GM19438 (cell line): ENCODE results near the gene POMC.
A peak's percentile ranks its signal among the peaks of the same experiment; 100 is the strongest.
"Not testable (repeated sequence)": the region's sequence is repeated elsewhere in the genome, so short reads cannot be mapped to it uniquely, and the experiment has no call there.

Source experiments
- ATAC-seq: cut with Tn5 transposase; IDR thresholded peaks from one replicate; pipeline ENCODE4 v1.9.1; 2021; ENCODE audit warnings: low read depth; ENCODE audit not compliant: unreplicated experiment

The POMC gene

GRCh38 chr2:25177211-25177611 lies 8.8 kb upstream of the POMC start:
- ATAC-seq: no peak

DNA sequence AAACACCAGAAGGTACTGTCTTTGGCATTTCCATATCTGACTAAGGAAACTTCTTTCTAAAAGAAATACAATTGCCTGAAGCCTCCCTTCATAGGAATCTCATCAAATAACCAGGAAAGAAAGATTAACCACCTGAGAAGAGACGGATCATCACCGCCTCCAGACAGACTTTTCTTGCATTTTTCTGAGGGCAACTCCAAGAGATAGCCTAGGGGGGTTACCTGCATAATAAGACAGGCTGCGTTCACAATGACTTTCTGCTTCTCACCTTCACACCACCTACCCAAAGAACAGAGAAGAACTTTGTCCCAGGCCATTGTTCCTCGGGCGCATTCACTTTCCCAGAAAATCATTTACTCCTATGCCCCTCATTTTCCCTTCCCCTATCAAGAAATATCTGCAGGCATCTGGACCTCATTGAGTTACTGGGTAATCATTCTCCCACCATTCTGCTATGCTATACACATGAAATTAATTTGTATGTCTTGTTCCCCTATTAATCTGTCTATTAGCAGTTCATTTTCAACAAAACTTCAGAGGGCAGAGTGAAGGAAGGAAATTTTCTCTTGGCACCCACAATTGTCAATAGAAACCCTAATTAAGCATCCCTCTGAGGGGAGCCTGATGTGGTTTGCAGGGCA lies 8.3 kb upstream of the POMC start:
- ATAC-seq: no peak

DNA sequence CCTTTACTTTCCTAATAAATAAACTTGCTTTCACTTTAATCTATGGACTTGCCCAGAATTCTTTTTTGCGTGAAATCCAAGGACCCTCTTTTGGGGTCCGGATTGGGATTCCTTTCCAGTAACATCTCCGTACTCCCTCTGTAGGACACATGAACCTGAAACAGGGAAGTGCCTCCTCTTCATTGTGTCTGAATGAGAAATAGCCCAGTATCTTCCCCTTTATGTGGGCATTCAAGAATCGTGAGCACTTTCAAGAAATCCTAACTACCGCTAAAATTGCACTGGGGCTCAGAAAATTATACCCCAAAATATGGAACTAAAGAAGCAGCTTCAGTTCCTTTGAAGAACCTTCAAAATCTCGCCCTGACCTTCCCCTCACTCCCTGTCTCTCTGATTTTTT lies 7.8 kb upstream of the POMC start:
- no peak for ATAC-seq

DNA sequence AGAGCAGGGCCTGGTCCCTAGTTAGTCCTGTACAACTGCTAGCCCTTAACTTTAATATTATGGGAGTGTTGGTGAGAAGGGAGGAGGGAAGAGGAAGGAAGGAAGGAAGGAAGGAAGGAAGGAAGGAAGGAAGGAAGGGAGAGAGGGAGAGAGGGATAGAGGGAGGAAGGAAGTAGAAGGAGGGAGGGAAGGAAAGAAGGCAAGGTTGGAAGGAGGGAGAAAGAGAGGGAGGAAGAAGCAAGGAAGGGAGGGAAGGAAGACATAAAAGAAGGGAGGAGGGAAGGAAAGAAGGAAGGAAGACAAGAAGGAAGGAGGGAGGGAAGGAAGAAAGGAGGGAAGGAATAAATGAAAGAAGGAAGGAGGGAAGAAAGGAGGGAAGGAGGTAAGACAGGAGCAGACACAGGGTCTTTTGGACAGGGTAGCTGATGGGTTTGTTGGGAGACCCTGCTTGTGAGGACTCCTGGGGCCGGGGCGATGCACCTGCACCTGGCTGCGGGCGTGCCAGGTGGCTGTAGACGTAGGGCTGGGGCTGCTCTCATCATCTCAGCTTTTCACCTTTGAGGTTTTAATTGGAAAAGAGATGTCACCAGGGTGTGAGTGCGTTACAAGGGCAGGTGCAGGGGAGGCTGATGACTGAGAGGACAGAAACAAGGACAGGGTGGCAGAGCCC lies 5.9 kb upstream of the POMC start:
- no peak for ATAC-seq

GRCh38 chr2:25173719-25174118 lies 5.3 kb upstream of the POMC start:
- ATAC-seq: no peak

DNA sequence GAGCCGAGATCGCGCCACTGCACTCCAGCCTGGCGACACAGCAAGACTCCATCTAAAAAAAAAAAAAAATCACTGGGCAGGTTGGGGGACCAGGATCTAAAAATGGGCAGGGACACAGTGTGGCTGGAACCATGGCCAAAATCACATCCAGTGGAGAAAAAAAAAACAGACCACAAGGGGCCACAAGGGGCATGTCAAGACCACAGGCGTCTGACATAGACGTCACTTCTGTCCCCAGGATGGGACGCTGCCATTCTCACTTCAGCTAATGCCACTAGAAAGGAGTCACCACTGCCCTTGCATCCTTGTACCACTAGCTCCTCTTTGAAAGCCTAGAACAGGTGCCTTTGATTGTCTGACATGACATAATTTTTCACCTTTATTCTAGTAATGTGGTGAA lies 2.5 kb upstream of the POMC start:
- no peak for ATAC-seq

- no peak for ATAC-seq
These were observed 692 bp upstream of the POMC start for GRCh38 chr2:25169073-25169470.

GRCh38 chr2:25165992-25166875 lies 2.1 kb downstream of the POMC start:
- peak; percentile 51 for ATAC-seq

- ATAC-seq: no peak
These were observed 3.8 kb downstream of the POMC start for GRCh38 chr2:25164561-25164960.

DNA sequence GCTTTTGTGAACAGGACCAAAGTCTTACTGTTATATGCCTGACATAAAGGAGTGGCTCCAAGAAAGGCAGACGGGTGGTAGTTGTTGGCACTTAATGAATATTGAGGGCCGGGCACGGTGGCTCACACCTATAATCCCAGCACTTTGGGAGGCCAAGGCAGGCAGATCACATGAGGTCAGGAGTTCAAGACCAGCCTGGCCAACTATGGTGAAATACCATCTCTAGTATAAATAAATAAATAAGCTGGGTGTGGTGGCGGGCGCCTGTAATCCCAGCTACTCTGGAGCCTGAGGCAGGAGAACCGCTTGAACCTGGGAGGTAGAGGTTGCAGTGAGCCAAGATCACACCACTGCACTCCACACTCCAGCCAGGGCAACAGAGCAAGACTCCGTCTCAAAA lies 6.3 kb downstream of the POMC start:
- ATAC-seq: not testable (repeated sequence)

DNA sequence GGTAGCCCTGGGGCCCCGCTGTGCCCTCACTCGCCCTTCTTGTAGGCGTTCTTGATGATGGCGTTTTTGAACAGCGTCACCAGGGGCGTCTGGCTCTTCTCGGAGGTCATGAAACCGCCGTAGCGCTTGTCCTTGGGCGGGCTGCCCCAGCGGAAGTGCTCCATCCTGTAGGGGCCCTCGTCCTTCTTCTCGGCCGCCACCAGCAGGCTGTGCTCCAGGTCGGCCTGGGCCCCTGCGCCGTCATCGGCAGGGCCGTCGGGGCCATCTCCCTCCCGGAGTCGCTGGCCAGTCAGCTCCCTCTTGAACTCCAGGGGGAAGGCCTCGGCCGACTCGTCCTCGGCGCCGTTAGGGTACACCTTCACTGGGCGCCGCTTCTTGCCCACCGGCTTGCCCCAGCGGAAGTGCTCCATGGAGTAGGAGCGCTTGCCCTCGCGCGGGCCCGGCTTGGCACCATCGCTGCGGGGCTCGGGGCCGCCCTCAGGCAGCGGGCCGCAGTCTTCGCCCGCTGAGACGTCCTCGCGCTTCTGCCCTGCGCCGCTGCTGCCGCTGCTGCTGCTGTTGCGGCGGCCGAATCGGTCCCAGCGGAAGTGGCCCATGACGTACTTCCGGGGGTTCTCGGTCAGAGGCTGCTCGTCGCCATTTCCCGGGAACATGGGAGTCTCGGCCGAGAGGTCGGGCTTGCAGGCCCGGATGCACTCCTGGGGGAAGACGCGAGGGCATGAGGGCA lies 7.2 kb downstream of the POMC start:
- ATAC-seq: no peak

DNA sequence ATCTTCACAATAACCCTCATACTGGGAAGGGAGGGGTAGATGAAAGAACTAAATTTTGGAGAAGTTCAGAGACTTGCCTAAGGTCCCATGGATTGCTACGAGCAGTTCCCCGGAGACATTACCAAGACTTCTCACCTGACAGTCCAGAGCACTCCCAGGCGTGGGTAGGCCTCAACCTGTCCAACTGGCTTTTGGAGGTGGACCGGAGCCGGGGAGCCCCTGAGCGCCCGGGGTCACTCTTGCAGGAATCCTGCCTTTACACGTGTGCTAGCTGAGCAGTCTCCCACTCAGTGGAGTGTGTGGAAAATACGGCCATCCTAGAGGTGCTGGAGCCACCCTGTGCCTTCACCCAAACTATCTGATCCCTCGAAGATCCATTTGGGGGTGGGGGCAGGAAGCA lies 8.0 kb downstream of the POMC start:
- ATAC-seq: no peak

GRCh38 chr2:25159949-25160348 lies 8.4 kb downstream of the POMC start:
- ATAC-seq: no peak

GRCh38 chr2:25158096-25158852 lies 10.1 kb downstream of the POMC start:
- ATAC-seq: no peak

GRCh38 chr2:25155401-25155800 lies 13.0 kb downstream of the POMC start:
- no peak for ATAC-seq

- no peak for ATAC-seq
These were observed 16.7 kb downstream of the POMC start for GRCh38 chr2:25151718-25152117.

GRCh38 chr2:25150993-25151392 lies 17.4 kb downstream of the POMC start:
- ATAC-seq: not testable (repeated sequence)

DNA sequence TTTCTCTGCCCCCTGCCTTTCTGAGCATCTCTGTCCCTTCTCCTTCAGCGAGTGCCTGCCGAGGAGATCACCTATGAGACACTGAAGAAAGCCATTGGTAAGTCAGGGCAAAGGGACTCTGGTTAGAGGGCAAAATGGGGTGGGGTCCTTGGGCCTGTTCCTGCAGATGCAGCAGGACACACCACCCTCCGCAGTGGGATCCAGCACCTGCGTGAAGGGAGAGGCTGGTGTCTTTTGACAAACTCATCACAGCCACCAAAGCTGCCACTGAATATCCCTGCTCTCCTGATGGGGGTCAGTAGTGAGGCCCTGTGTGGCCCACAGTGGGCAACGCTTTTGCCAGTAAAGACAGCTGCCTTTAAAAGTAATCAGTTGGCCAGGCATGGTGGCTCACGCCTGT lies 18.7 kb downstream of the POMC start:
- no peak for ATAC-seq

DNA sequence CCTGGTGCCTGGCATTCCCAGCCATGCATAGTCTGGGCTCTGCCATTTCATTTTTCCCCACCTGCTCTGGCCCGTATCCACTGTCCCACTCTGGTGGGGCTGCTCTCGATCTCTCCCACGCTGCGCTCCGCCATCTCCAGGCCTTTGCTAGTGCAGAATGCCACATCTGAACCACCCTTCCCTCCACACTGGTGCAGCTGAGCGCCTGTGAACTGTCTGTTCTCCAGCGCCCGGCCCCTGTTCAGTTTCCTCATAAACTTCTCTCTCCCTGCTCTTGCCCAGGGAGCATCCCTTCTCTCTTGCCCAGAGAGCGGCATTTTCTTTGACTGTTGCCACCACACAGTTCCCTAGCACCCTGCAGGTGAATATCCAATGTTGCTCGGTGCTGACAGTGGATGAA lies 21.5 kb downstream of the POMC start:
- no peak for ATAC-seq

- no peak for ATAC-seq
These were observed 22.6 kb downstream of the POMC start for GRCh38 chr2:25145803-25146202.
